SK-N-SH (cell line): Measurements from ENCODE around the gene LENG8.

ENCODE experiments used
- CTCF ChIP-seq: fragments of 200-600 bp; sonication (generic); IDR thresholded peaks from 2 replicates; pipeline ENCODE4 v1.6.1; 2017; ENCODE audit warnings: antibody characterized with exemption, mild to moderate bottlenecking, moderate library complexity
- JUND ChIP-seq: IDR thresholded peaks from 2 replicates; pipeline ENCODE4 v1.4.0; 2012
- USF2 ChIP-seq: fragments of 150-350 bp; IDR thresholded peaks from 2 replicates; pipeline ENCODE4 v1.6.1; 2017; ENCODE audit warnings: antibody characterized with exemption, low read length, low read depth, borderline replicate concordance

- TF ChIP-seq CTCF, result no peak
- no peak for TF ChIP-seq JUND
- no peak for TF ChIP-seq USF2
Measured at GRCh38 chr19:54431255-54431838, 17.7 kb upstream of the LENG8 start.
